Measurements from ENCODE around the gene FAM241B. TPM values are rescaled to one million over a fixed set of nuclear protein-coding genes. Genes with fewer than 3 reads are reported as not detected.
A peak's percentile ranks its signal among the peaks of the same experiment; 100 is the strongest.

FAM241B gene
- total RNA-seq, 1 donor from 2014 or later = 3.4 TPM

GRCh38 chr10:69682955-69683474 lies 53.0 kb downstream of the FAM241B start:
- no peaks in the 10 kb centered on the region for H3K36me3 Mint-ChIP-seq (ENCODE audit: unreplicated experiment)
- H3K27ac Mint-ChIP-seq (ENCODE audit: unreplicated experiment) = peak overlapping the region; percentile 56
- no peak overlapping the region for H3K4me3 Mint-ChIP-seq (ENCODE audit: unreplicated experiment)
- DNase-seq (ENCODE audit: extremely low spot score, unreplicated experiment) = no peak
- H3K4me1 Mint-ChIP-seq (ENCODE audit: unreplicated experiment) = peaks cover 52% of the 10 kb centered on the region
- no peaks in the 10 kb centered on the region for H3K9me3 Mint-ChIP-seq (ENCODE audit: unreplicated experiment)
- TF ChIP-seq, protein P1, sequence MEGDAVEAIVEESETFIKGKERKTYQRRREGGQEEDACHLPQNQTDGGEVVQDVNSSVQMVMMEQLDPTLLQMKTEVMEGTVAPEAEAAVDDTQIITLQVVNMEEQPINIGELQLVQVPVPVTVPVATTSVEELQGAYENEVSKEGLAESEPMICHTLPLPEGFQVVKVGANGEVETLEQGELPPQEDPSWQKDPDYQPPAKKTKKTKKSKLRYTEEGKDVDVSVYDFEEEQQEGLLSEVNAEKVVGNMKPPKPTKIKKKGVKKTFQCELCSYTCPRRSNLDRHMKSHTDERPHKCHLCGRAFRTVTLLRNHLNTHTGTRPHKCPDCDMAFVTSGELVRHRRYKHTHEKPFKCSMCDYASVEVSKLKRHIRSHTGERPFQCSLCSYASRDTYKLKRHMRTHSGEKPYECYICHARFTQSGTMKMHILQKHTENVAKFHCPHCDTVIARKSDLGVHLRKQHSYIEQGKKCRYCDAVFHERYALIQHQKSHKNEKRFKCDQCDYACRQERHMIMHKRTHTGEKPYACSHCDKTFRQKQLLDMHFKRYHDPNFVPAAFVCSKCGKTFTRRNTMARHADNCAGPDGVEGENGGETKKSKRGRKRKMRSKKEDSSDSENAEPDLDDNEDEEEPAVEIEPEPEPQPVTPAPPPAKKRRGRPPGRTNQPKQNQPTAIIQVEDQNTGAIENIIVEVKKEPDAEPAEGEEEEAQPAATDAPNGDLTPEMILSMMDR (IDR thresholded peaks at IDR 0.05) = no peak
- H3K27me3 Mint-ChIP-seq (ENCODE audit: unreplicated experiment) = peaks cover 7% of the 10 kb centered on the region

Other genes starting within 250 kb of the FAM241B start
- not detected in 2 replicates for gene TACR2, start 213.3 kb upstream of the FAM241B start, total RNA-seq
- 0.94 TPM in 1 of 2 replicates, not detected in the other for gene TSPAN15, start 178.8 kb upstream of the FAM241B start, total RNA-seq
- not detected in 2 replicates for gene NEUROG3, start 56.8 kb upstream of the FAM241B start, total RNA-seq
- 29.2 and 29.9 TPM in 2 replicates for gene COL13A1, start 171.7 kb downstream of the FAM241B start, total RNA-seq